HG03460 (cell line): ENCODE results near the gene LRRC41.
"Not testable (repeated sequence)": the region's sequence is repeated elsewhere in the genome, so short reads cannot be mapped to it uniquely, and the experiment has no call there.

Source experiments
- ATAC-seq: cut with Tn5 transposase; IDR thresholded peaks from one replicate; pipeline ENCODE4 v1.9.1; 2021; ENCODE audit not compliant: unreplicated experiment

LRRC41 gene

GRCh38 chr1:46244656-46245371, 58.6 kb downstream of the LRRC41 start:
- ATAC-seq: no peak

- ATAC-seq: not testable (repeated sequence)
These were observed 59.6 kb downstream of the LRRC41 start for GRCh38 chr1:46243831-46244230.

- no peak for ATAC-seq
These were observed 60.5 kb downstream of the LRRC41 start for GRCh38 chr1:46242918-46243317.

GRCh38 chr1:46241733-46242132, 61.7 kb downstream of the LRRC41 start:
- not testable (repeated sequence) for ATAC-seq

GRCh38 chr1:46238865-46239264, 64.6 kb downstream of the LRRC41 start:
- ATAC-seq: not testable (repeated sequence)

GRCh38 chr1:46236882-46237281, 66.5 kb downstream of the LRRC41 start:
- no peak for ATAC-seq

GRCh38 chr1:46231231-46231630, 72.2 kb downstream of the LRRC41 start:
- ATAC-seq: not testable (repeated sequence)
